VCaP (cell line): Measurements from ENCODE around the gene UBR2.
"Not testable (repeated sequence)": the region's sequence is repeated elsewhere in the genome, so short reads cannot be mapped to it uniquely, and the experiment has no call there.

ENCODE experiments used
- H3K27ac ChIP-seq: fragments of 450-650 bp; 2 replicates; pipeline ENCODE4 v1.5.1; 2017
- TF ChIP-seq, protein P1 (sequence below): fragments of 450-650 bp; conservative IDR thresholded peaks from 2 replicates; pipeline ENCODE4 v1.5.1; 2017; ENCODE audit warnings: mild to moderate bottlenecking, moderate library complexity

UBR2 gene

DNA sequence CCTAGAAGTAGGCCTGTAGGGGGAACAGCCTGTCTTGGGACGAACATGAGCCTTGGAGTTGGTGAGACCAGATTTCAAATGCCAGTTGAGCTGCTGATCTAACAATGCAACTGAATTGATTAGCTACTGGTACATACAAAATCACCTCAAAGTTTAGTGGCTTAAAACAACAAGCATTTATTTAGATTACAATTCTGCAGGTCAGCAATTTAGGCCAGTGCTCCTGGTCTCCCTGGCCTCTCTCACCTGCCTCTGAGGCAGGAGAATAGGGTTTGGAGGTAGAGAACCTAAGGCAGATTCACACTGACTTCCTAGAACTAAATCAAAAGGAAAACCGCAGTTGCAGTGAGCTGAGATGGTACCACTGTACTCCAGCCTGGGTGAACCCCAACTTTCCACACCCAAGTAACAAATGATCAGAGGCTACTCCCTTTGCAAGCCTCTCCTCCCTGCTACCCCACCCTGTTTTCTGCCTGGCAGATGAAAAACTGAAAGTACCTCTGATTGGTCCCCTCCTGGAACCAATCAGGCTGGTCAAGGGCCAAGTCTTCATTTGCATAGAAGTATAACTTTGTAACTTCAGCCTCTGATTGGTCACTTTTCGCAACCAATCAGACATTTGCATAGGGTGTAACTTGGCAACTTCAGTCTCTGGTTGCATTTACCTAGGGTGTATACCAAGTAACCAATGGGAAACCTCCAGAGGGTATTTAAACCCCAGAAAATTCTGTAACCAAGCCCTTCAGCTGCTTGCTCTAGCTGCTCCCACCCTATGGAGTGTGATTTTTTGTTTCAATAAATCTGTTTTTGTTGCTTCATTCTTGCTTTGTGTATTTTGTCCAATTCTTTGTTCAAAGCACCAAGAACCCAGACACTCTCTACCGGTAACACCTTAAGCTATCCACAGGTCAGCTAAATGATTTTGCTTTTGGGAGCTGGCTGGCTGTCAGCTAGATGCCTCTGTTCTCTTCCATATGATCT lies 8.1 kb upstream of the UBR2 start:
- TF ChIP-seq, protein P1, sequence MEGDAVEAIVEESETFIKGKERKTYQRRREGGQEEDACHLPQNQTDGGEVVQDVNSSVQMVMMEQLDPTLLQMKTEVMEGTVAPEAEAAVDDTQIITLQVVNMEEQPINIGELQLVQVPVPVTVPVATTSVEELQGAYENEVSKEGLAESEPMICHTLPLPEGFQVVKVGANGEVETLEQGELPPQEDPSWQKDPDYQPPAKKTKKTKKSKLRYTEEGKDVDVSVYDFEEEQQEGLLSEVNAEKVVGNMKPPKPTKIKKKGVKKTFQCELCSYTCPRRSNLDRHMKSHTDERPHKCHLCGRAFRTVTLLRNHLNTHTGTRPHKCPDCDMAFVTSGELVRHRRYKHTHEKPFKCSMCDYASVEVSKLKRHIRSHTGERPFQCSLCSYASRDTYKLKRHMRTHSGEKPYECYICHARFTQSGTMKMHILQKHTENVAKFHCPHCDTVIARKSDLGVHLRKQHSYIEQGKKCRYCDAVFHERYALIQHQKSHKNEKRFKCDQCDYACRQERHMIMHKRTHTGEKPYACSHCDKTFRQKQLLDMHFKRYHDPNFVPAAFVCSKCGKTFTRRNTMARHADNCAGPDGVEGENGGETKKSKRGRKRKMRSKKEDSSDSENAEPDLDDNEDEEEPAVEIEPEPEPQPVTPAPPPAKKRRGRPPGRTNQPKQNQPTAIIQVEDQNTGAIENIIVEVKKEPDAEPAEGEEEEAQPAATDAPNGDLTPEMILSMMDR = no peak
- no peak overlapping the region for H3K27ac ChIP-seq

DNA sequence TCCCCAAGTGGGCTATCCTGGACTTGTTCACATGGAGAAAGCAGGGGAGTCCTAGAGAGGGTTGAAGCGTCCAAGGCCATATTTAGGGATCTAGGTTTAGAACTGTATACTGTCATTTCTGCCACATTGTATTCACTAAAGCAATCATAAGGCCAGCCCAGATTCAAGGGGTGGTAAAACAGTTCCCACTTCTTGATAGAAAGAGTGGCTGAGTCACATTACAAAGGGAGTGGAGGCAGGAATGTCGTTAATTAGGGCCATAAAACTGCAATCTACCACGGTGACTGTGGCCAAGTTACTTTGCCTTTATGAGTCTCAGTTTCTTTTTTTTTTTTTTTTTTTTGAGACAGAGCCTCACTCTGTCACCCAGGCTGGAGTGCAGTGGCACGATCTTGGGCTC lies 7.4 kb upstream of the UBR2 start:
- H3K27ac ChIP-seq = no peak overlapping the region
- TF ChIP-seq, protein P1 = no peak

DNA sequence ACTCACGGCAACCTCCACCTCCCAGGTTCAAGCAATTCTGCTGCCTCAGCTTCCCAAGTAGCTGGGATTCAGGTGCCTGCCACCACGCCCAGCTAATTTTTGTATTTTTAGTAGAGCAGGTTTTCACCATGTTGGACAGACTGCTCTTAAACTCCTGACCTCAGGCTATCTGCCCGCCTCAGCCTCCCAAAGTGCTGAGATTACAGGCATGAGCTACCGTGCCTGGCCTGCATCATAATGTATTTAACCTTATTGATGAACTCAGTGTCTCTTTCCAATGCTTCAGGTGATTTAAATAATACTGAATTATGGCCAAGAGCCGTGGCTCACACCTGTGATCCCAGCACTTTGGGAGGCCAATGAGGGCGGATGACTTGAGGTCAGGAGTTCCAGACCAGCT lies 4.6 kb upstream of the UBR2 start:
- H3K27ac ChIP-seq = not testable (repeated sequence)

DNA sequence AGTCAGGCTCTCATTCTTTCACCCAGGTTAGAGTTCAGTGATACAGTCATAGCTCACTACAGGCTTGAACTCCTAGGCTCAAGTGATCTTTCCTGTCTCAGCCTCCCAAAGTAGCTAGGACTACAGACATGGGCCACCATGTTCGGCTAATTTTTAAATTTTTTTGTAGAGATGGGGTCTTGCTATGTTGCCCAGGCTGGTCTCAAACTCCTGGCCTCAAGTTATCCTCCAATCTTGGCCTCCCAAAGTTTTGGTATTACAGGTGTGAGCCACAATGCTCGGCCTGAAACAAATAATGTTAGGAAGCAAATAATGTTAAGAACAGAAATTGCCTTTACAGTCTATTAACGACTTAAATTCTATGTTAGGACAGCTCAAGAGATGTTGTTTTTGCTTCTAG lies 1.8 kb upstream of the UBR2 start:
- no peak overlapping the region for H3K27ac ChIP-seq
- TF ChIP-seq, protein P1 = no peak

DNA sequence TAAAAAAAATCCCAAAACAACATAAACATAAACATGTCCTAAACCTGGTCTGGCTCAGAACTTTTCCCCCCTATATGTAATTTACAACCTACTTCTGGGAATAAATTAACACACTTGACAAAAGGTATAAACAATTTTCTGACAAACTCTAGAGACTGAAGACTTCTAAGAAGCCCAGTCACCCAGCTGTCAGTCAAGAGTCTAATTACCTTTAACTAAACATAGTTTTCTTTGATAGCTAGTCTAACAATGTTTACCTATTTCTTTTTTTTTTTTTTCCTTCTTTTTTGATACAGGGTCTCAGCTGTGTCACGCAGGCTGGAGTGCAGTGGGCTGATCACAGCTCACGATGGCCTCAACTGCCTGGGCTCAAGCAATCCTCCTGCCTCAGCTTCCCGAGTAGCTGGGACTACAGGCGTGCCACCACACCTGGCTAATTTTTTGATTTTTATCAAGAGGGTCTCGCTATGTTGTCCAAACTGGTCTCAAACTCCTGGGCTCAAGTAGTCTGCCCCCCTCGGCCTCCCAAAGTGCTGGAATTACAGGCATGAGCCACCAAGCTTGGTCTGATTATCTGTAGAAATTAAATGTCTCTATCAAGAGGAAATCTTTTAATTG lies 932 bp upstream of the UBR2 start:
- TF ChIP-seq, protein P1 = no peak
- H3K27ac ChIP-seq = no peak overlapping the region

DNA sequence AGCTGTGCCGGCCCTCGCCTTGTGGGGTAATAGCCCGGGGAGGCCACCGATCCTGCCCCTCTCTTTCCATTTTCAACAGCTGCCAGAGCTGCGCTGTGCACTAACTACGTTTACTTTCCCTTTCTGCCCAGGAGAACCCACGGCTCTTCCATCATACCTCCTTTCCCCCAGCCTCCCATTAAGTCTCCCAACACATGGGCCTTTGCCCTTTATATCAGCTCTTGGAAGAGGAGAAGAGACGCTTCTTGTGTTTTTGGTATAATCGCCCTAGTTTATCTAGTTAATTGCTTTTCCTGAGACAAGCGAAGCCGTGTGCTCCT lies 637 bp downstream of the UBR2 start:
- TF ChIP-seq, protein P1 = no peak
- H3K27ac ChIP-seq = peak overlapping the region; percentile 87

DNA sequence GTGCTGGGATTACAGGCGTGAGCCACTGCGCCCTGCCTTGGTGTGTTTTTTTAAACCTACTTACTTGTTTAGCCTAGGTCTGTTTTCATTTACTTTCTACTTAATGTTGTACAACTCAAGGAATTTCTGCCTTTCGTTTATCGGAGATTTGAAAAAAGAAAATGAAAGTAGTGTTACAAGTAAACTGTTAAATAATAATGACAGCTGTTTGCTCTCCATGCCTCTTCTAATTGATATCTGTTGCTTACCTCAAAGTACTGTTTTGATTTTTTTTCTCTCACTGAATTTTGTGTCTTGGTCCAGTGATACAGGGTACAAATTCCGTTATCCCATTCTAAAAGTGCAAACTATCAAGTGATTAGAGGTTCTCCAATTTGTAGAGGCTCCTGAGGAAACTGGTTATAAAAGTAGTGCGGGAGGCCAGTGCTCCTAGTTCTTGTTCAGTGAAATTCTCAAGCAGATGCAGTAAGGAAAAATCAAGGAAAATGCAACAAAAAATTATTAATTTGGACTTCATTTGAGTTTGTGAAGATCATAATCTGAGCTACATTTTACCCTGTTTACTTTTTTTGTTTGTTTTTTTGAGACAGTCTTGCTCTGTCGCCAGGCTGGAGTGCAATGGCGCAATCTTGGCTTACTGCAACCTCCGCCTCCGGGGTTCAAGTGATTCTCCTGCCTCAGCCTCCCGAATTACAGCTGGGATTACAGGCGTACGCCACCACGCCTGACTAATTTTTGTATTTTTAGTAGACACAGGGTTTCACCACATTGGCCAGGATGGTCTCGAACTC lies 2.2 kb downstream of the UBR2 start:
- TF ChIP-seq, protein P1 = no peak
- H3K27ac ChIP-seq = peak overlapping the region; percentile 87
